ENCODE measurements around the gene WDR90. TPM values are rescaled to one million over a fixed set of nuclear protein-coding genes. Genes with fewer than 3 reads are reported as not detected.

Gene WDR90
- total and polyA plus RNA-seq, 2 of the 13 experiments (the other 11 are each of a cell fraction or from before 2014, with no cell fraction given): 14.9 to 28.9 TPM

- peaks cover 27% of the 10 kb centered on the region for H3K4me1 ChIP-seq (ENCODE audit: insufficient read depth, low read length)
- H3K4me2 ChIP-seq (ENCODE audit: low read depth, low read length): peak overlapping the region; percentile 80
- peaks cover 9 to 20% of the 10 kb centered on the region in 2 experiments; a peak in 4 of 5 replicates for H3K36me3 ChIP-seq (replicated peaks in 1 of 2; ENCODE audit: control insufficient read depth in 1 of 2, insufficient read depth in 2 of 2, low read length in 2 of 2)
- FAIRE-seq: no peak
- in situ Hi-C loops (cut with HindIII; ENCODE audit: extremely low pct_ligation_motif_present, low pct_unique_long_range_greater_than_20kb): no loop called here
- BruUV-seq (replicated peaks): TSS peak; percentile 62
- no peak overlapping the region for H3K9ac ChIP-seq (ENCODE audit: insufficient read depth, low read depth, low read length)
- H4K20me1 ChIP-seq (ENCODE audit: insufficient read depth, low read length): 0 out of 2 replicates have a peak, but pooled peaks cover 3% of the 10 kb centered on the region
- no peak for ATAC-seq
- intact Hi-C loops (cut with micrococcal nuclease; ENCODE audit: unreplicated experiment): no loop called here
- 92% methylated on average over 15 of the region's 28 CpGs for WGBS (ENCODE audit: low lambda C conversion rate)
- H3K4me3 ChIP-seq (replicated peaks in 1 of 3; ENCODE audit: insufficient read depth in 1 of 3, low read depth in 2 of 3, low read length in 3 of 3): peak overlapping the region in 2 of 3 experiments; percentile 85 to 88; a peak in 2 of 6 replicates
- no peaks in the 10 kb centered on the region for H3K9me3 ChIP-seq (ENCODE audit: low read length)
- H2AFZ ChIP-seq (ENCODE audit: low read length): no peak overlapping the region
- no peaks in the 10 kb centered on the region; a peak in 1 of 5 replicates for H3K27me3 ChIP-seq (ENCODE audit: control insufficient read depth in 1 of 2, insufficient read depth in 2 of 2, low read length in 2 of 2)
- H3K79me2 ChIP-seq (ENCODE audit: insufficient read depth, low read length): peaks cover 16% of the 10 kb centered on the region
- H3K27ac ChIP-seq (ENCODE audit: extremely low read length, insufficient read depth, low read length): no peak overlapping the region
- POLR2A ChIA-PET: interaction anchor here (0.6 to 4.4 kb wide), 5 partner anchors 8 to 311 kb away, joined by 3 to 34 read pairs (median 7); partner anchors contain the start of genes MRPL28 and WDR24
- CTCF ChIA-PET (ENCODE audit: low intra/inter-chr PET ratio, low total read pairs): no interaction called here
- DNase-seq (ENCODE audit: low spot score): no peak
- no peak for TF ChIP-seq ARHGAP35 (CRISPR knock-in tag; IDR thresholded peaks at IDR 0.05; ENCODE audit: borderline replicate concordance)
- TF ChIP-seq AGO2 (optimal IDR thresholded peaks at IDR 0.05; ENCODE audit: low read depth, low read length): peak; percentile 75
- no peak for TF ChIP-seq PLRG1 (conservative IDR thresholded peaks at IDR 0.05)
- 0 out of 2 replicates have a peak, but pooled peaks have one; percentile 16 for TF ChIP-seq MNT (IDR thresholded peaks at IDR 0.05)
- TF ChIP-seq NFIB (CRISPR knock-in tag; IDR thresholded peaks at IDR 0.05; ENCODE audit: borderline replicate concordance): no peak
- TF ChIP-seq SKI (IDR thresholded peaks at IDR 0.05; ENCODE audit: partially characterized antibody): no peak
- TF ChIP-seq ZNF180 (CRISPR knock-in tag; IDR thresholded peaks at IDR 0.05; ENCODE audit: borderline replicate concordance, low read depth): no peak
- no peak for TF ChIP-seq RXRA (CRISPR knock-in tag; IDR thresholded peaks at IDR 0.05)
- no peak for TF ChIP-seq KDM4B (CRISPR knock-in tag; IDR thresholded peaks at IDR 0.05)
- no peak for TF ChIP-seq CBX5 (CRISPR knock-in tag; IDR thresholded peaks at IDR 0.05; ENCODE audit: borderline replicate concordance)
- TF ChIP-seq ZSCAN29 (CRISPR knock-in tag; conservative IDR thresholded peaks at IDR 0.05): no peak
- no peak for TF ChIP-seq ATF4 (CRISPR knock-in tag; IDR thresholded peaks at IDR 0.05)
- no peak for TF ChIP-seq RERE (CRISPR knock-in tag; IDR thresholded peaks at IDR 0.05; ENCODE audit: low read depth)
- no peak for TF ChIP-seq BRD4 (CRISPR knock-in tag; IDR thresholded peaks at IDR 0.05)
- no peak for TF ChIP-seq CREBL2 (CRISPR knock-in tag; IDR thresholded peaks at IDR 0.05; ENCODE audit: borderline replicate concordance)
- no peak for TF ChIP-seq TBX3 (IDR thresholded peaks at IDR 0.05; ENCODE audit: borderline replicate concordance)
- no peak for TF ChIP-seq GATAD2A (CRISPR knock-in tag; IDR thresholded peaks at IDR 0.05)
Measured at GRCh38 chr16:681746-682427, 32.7 kb downstream of the WDR90 start.
